Measurements from ENCODE around the gene ENTPD7.

The ENTPD7 gene

GRCh38 chr10:99621454-99622251, 37.7 kb upstream of the ENTPD7 start (continued):
- TF ChIP-seq PRDM10 (tag by site-specific recombination; IDR thresholded peaks at IDR 0.05), result peak; percentile 77
- no peak for TF ChIP-seq ZFHX2 (tag by site-specific recombination; conservative IDR thresholded peaks at IDR 0.05)
- no peak for TF ChIP-seq ZNF704 (tag by site-specific recombination; IDR thresholded peaks at IDR 0.05)
- TF ChIP-seq ZNF221 (tag by site-specific recombination; IDR thresholded peaks at IDR 0.05; ENCODE audit: borderline replicate concordance), result no peak
- no peak for TF ChIP-seq ZNF776 (tag by site-specific recombination; IDR thresholded peaks at IDR 0.05; ENCODE audit: borderline replicate concordance)
- no peak for TF ChIP-seq SP2 (tag by site-specific recombination; IDR thresholded peaks at IDR 0.05)
- TF ChIP-seq ZNF600 (tag by site-specific recombination; IDR thresholded peaks at IDR 0.05), result 0 out of 2 replicates have a peak, but pooled peaks have one; percentile 15
- TF ChIP-seq ZNF785 (tag by site-specific recombination; IDR thresholded peaks at IDR 0.05), result peak; percentile 28; the same call in 1 of the 2 replicates
- TF ChIP-seq KLF8 (tag by site-specific recombination; IDR thresholded peaks at IDR 0.05), result no peak
- no peak for TF ChIP-seq PRDM2 (tag by site-specific recombination; IDR thresholded peaks at IDR 0.05; ENCODE audit: borderline replicate concordance)
- TF ChIP-seq ZNF660 (tag by site-specific recombination; IDR thresholded peaks at IDR 0.05), result peak; percentile 60; the same call in 1 of the 2 replicates
- TF ChIP-seq IKZF3 (tag by site-specific recombination; IDR thresholded peaks at IDR 0.05), result peak; percentile 1
- no peak for TF ChIP-seq ZNF214 (tag by site-specific recombination; IDR thresholded peaks at IDR 0.05; ENCODE audit: borderline replicate concordance)
- TF ChIP-seq, protein P1, sequence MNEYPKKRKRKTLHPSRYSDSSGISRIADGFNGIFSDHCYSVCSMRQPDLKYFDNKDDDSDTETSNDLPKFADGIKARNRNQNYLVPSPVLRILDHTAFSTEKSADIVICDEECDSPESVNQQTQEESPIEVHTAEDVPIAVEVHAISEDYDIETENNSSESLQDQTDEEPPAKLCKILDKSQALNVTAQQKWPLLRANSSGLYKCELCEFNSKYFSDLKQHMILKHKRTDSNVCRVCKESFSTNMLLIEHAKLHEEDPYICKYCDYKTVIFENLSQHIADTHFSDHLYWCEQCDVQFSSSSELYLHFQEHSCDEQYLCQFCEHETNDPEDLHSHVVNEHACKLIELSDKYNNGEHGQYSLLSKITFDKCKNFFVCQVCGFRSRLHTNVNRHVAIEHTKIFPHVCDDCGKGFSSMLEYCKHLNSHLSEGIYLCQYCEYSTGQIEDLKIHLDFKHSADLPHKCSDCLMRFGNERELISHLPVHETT (tag by site-specific recombination; IDR thresholded peaks at IDR 0.05), result 0 out of 2 replicates have a peak, but pooled peaks have one; percentile 18
- TF ChIP-seq ZNF292 (tag by site-specific recombination; IDR thresholded peaks at IDR 0.05; ENCODE audit: borderline replicate concordance, low read depth), result no peak
- TF ChIP-seq ZNF426 (tag by site-specific recombination; IDR thresholded peaks at IDR 0.05), result no peak
- no peak for TF ChIP-seq ZNF266 (tag by site-specific recombination; IDR thresholded peaks at IDR 0.05; ENCODE audit: low read depth)
- TF ChIP-seq SETDB1 (IDR thresholded peaks at IDR 0.05; ENCODE audit: insufficient read length, low read length), result no peak
- TF ChIP-seq, protein P2, sequence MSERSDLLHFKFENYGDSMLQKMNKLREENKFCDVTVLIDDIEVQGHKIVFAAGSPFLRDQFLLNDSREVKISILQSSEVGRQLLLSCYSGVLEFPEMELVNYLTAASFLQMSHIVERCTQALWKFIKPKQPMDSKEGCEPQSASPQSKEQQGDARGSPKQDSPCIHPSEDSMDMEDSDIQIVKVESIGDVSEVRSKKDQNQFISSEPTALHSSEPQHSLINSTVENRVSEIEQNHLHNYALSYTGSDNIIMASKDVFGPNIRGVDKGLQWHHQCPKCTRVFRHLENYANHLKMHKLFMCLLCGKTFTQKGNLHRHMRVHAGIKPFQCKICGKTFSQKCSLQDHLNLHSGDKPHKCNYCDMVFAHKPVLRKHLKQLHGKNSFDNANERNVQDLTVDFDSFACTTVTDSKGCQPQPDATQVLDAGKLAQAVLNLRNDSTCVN (tag by site-specific recombination; optimal IDR thresholded peaks at IDR 0.05), result no peak
- TF ChIP-seq YY1 (tag by site-specific recombination; IDR thresholded peaks at IDR 0.05), result no peak
- no peak for TF ChIP-seq ZNF223 (tag by site-specific recombination; IDR thresholded peaks at IDR 0.05)
- no peak; the same call in 1 of the 2 replicates for TF ChIP-seq ZBTB7A (tag by site-specific recombination; IDR thresholded peaks at IDR 0.05; ENCODE audit: low read depth)
- TF ChIP-seq, protein P3, sequence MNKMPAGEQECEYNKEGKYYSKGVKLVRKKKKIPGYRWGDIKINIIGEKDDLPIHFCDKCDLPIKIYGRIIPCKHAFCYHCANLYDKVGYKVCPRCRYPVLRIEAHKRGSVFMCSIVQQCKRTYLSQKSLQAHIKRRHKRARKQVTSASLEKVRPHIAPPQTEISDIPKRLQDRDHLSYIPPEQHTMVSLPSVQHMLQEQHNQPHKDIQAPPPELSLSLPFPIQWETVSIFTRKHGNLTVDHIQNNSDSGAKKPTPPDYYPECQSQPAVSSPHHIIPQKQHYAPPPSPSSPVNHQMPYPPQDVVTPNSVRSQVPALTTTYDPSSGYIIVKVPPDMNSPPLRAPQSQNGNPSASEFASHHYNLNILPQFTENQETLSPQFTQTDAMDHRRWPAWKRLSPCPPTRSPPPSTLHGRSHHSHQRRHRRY (tag by site-specific recombination; IDR thresholded peaks at IDR 0.05), result peak; percentile 73; the same call in 1 of the 2 replicates
- peak; percentile 98 for TF ChIP-seq ZNF335 (tag by site-specific recombination; conservative IDR thresholded peaks at IDR 0.05)

Measured in HEK293 (cell line).